Measurements from ENCODE around the gene MGAT3. TPM values are rescaled to one million over a fixed set of nuclear protein-coding genes. Genes with fewer than 3 reads are reported as not detected.

The MGAT3 gene
- polyA plus RNA-seq, 1 donor from 2014 or later: 29.1 TPM

DNA sequence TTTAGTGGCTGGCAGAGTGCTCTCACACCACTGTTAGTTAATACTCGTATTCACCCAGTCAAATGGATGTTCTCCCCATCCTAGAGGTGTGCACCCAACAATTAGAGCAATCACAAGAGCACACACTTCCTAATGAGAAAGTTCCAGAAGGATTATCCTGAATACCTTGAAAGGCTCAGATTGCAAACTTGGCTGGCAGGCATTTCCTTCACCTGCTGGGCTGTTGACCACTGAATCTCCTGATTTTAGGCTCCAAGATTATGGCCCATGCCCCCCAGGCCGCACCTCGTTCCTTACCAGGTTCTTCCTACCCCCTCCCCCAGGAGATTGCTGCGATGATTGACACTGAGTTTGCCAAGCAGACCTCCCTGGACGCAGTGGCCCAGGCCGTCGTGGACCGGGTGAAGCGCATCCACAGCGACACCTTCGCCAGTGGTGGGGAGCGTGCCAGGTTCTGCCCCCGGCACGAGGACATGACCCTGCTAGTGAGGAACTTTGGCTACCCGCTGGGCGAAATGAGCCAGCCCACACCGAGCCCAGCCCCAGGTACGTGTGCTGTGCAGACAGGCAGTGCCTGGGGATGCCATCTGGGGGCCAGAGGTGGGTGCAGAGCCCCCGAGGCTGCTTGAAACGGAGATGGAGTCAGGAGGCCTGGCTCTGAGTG lies 30.3 kb upstream of the MGAT3 start:
- Histone ChIP-seq H3K27ac (ENCODE audit: low read length) (no peak overlapping the region), H3K36me3 (ENCODE audit: insufficient read depth, low read length) (peaks cover 8% of the 10 kb centered on the region), H3K4me2 (ENCODE audit: low read length) (no peak overlapping the region)

DNA sequence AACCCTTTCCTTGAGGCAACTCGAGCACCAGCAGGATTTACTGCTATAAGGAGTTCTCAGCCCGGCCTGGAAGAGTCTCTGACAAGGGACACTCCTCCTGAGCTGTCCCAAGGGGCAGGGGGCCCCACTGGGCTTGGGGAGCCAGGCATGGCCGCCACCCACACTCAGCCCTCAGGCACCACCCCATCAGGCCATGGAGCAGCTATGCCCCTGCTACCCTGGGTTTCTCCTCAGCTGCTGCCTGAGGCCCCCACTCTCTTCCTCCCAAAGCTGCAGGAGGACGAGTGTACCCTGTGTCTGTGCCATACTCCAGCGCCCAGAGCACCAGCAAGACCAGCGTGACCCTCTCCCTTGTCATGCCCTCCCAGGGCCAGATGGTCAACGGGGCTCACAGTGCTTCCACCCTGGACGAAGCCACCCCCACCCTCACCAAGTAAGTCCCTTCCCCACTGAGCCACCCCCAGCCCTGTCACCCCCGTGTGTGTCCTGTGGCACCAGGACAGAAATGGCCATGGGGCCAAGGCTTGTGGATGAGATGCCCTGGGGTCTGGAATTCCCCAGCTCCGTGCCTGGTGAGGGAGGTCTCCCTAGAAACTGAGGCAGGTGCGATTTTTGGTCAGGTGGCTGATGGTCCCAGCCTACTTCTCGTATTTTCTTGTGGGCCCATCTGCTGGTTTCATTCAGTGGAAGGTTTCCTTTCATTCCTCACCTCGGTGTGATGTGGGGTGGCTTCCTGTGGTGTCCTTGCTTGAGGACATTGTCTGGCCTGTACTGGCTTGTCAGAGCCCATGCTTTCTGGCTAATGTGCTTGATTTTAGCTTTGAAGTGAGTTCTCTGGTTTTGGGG lies 28.8 kb upstream of the MGAT3 start:
- H3K4me2 ChIP-seq (ENCODE audit: low read length): no peak overlapping the region
- H3K27ac ChIP-seq (ENCODE audit: low read length): no peak overlapping the region
- H3K9me2 ChIP-seq (ENCODE audit: insufficient read depth, low read length): no peaks in the 10 kb centered on the region
- H3K27me3 ChIP-seq (ENCODE audit: insufficient read depth, low read depth, low read length): no peaks in the 10 kb centered on the region
- H3K4me3 ChIP-seq (ENCODE audit: low read length): no peak overlapping the region
- no peaks in the 10 kb centered on the region for H3K9me3 ChIP-seq (ENCODE audit: low read length)
- H3K36me3 ChIP-seq (ENCODE audit: insufficient read depth, low read length): peaks cover 8% of the 10 kb centered on the region
- H3F3A ChIP-seq (ENCODE audit: insufficient read depth, low read length, poor library complexity, severe bottlenecking): no peaks in the 10 kb centered on the region
- no peak overlapping the region for H3K9ac ChIP-seq (ENCODE audit: low read length)
- H2AFZ ChIP-seq (ENCODE audit: low read depth, low read length): no peak overlapping the region
- H3K79me2 ChIP-seq (replicated peaks; ENCODE audit: insufficient read depth, low read length): no peaks in the 10 kb centered on the region
- TF ChIP-seq EZH2 (IDR thresholded peaks at IDR 0.05; ENCODE audit: borderline replicate concordance, insufficient read depth, low read length, poor library complexity, severe bottlenecking) (no peak), TAF1 (IDR thresholded peaks at IDR 0.05; ENCODE audit: low read depth) (no peak), MXI1 (conservative IDR thresholded peaks at IDR 0.05; ENCODE audit: poor library complexity, severe bottlenecking) (no peak), RAD21 (conservative IDR thresholded peaks at IDR 0.05) (no peak), SMC3 (conservative IDR thresholded peaks at IDR 0.05; ENCODE audit: poor library complexity) (no peak), POLR2AphosphoS5 (IDR thresholded peaks at IDR 0.05) (no peak), EP300 (conservative IDR thresholded peaks at IDR 0.05; ENCODE audit: poor library complexity, severe bottlenecking) (no peak)
- TF ChIP-seq, protein P1, sequence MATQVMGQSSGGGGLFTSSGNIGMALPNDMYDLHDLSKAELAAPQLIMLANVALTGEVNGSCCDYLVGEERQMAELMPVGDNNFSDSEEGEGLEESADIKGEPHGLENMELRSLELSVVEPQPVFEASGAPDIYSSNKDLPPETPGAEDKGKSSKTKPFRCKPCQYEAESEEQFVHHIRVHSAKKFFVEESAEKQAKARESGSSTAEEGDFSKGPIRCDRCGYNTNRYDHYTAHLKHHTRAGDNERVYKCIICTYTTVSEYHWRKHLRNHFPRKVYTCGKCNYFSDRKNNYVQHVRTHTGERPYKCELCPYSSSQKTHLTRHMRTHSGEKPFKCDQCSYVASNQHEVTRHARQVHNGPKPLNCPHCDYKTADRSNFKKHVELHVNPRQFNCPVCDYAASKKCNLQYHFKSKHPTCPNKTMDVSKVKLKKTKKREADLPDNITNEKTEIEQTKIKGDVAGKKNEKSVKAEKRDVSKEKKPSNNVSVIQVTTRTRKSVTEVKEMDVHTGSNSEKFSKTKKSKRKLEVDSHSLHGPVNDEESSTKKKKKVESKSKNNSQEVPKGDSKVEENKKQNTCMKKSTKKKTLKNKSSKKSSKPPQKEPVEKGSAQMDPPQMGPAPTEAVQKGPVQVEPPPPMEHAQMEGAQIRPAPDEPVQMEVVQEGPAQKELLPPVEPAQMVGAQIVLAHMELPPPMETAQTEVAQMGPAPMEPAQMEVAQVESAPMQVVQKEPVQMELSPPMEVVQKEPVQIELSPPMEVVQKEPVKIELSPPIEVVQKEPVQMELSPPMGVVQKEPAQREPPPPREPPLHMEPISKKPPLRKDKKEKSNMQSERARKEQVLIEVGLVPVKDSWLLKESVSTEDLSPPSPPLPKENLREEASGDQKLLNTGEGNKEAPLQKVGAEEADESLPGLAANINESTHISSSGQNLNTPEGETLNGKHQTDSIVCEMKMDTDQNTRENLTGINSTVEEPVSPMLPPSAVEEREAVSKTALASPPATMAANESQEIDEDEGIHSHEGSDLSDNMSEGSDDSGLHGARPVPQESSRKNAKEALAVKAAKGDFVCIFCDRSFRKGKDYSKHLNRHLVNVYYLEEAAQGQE (IDR thresholded peaks at IDR 0.05; ENCODE audit: borderline replicate concordance): no peak
- TF ChIP-seq, protein P2, sequence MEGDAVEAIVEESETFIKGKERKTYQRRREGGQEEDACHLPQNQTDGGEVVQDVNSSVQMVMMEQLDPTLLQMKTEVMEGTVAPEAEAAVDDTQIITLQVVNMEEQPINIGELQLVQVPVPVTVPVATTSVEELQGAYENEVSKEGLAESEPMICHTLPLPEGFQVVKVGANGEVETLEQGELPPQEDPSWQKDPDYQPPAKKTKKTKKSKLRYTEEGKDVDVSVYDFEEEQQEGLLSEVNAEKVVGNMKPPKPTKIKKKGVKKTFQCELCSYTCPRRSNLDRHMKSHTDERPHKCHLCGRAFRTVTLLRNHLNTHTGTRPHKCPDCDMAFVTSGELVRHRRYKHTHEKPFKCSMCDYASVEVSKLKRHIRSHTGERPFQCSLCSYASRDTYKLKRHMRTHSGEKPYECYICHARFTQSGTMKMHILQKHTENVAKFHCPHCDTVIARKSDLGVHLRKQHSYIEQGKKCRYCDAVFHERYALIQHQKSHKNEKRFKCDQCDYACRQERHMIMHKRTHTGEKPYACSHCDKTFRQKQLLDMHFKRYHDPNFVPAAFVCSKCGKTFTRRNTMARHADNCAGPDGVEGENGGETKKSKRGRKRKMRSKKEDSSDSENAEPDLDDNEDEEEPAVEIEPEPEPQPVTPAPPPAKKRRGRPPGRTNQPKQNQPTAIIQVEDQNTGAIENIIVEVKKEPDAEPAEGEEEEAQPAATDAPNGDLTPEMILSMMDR (IDR thresholded peaks at IDR 0.05; ENCODE audit: poor library complexity, severe bottlenecking): no peak
- no peaks in the 10 kb centered on the region for H4K20me1 ChIP-seq (ENCODE audit: insufficient read depth)

More for the DNA sequence above, 30.3 kb upstream of the MGAT3 start:
- Histone ChIP-seq H3F3A (ENCODE audit: insufficient read depth, low read length, poor library complexity, severe bottlenecking) (no peaks in the 10 kb centered on the region), H3K4me3 (ENCODE audit: low read length) (no peak overlapping the region), H3K9me2 (ENCODE audit: insufficient read depth, low read length) (no peaks in the 10 kb centered on the region), H4K20me1 (ENCODE audit: insufficient read depth) (no peaks in the 10 kb centered on the region), H3K27me3 (ENCODE audit: insufficient read depth, low read depth, low read length) (no peaks in the 10 kb centered on the region), H3K79me2 (replicated peaks; ENCODE audit: insufficient read depth, low read length) (no peaks in the 10 kb centered on the region), H3K9me3 (ENCODE audit: low read length) (no peaks in the 10 kb centered on the region), H3K9ac (ENCODE audit: low read length) (no peak overlapping the region), H2AFZ (ENCODE audit: low read depth, low read length) (no peak overlapping the region)
- TF ChIP-seq SMC3 (conservative IDR thresholded peaks at IDR 0.05; ENCODE audit: poor library complexity): no peak

Measured in neural cell (in vitro differentiated cells).